GM12872 (cell line): ENCODE data around the gene CDH23.

ENCODE experiments used
- TF ChIP-seq, protein P1 (sequence below): IDR thresholded peaks from 3 replicates; pipeline ENCODE4 v1.5.1; 2011; ENCODE audit warnings: low read depth, mild to moderate bottlenecking, low read length, moderate library complexity; ENCODE audit not compliant: insufficient read depth

CDH23 gene

GRCh38 chr10:71434760-71435394, 38.2 kb downstream of the CDH23 start:
- TF ChIP-seq, protein P1, sequence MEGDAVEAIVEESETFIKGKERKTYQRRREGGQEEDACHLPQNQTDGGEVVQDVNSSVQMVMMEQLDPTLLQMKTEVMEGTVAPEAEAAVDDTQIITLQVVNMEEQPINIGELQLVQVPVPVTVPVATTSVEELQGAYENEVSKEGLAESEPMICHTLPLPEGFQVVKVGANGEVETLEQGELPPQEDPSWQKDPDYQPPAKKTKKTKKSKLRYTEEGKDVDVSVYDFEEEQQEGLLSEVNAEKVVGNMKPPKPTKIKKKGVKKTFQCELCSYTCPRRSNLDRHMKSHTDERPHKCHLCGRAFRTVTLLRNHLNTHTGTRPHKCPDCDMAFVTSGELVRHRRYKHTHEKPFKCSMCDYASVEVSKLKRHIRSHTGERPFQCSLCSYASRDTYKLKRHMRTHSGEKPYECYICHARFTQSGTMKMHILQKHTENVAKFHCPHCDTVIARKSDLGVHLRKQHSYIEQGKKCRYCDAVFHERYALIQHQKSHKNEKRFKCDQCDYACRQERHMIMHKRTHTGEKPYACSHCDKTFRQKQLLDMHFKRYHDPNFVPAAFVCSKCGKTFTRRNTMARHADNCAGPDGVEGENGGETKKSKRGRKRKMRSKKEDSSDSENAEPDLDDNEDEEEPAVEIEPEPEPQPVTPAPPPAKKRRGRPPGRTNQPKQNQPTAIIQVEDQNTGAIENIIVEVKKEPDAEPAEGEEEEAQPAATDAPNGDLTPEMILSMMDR = no peak

DNA sequence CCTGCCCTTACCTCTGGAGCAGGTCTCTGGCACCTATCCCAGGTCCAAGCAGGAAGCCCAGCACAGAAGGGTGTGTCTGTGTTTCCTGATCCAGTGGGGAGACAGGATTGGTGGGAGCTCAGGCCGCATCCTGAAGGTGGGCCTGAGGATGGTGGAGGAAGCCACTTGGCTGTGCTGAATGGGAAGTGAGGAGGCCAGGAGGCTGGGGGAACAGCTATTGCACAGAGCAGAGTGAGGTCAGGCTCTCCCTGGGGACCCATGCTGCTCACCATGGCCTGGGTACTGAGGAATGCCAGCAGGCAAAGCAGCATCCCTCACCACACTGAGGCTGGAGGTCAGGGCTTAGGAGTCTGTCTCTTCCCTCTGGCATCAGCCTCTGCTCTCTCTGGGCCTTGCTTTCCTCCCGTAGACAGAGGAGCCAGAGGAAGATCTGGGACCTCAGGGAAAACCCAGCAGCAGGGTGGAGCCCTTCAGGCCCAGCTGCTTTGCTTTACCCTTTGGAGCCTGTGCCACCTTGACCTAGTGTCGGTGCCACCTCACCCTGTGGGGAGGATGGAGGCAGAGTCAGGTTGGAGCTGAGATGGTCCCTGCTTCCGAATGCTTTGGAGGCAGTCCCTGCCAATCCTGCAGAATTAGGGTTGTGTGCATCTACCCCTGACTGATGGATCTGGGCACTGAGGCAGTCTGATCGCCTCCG, 39.0 kb downstream of the CDH23 start:
- TF ChIP-seq, protein P1 = no peak

DNA sequence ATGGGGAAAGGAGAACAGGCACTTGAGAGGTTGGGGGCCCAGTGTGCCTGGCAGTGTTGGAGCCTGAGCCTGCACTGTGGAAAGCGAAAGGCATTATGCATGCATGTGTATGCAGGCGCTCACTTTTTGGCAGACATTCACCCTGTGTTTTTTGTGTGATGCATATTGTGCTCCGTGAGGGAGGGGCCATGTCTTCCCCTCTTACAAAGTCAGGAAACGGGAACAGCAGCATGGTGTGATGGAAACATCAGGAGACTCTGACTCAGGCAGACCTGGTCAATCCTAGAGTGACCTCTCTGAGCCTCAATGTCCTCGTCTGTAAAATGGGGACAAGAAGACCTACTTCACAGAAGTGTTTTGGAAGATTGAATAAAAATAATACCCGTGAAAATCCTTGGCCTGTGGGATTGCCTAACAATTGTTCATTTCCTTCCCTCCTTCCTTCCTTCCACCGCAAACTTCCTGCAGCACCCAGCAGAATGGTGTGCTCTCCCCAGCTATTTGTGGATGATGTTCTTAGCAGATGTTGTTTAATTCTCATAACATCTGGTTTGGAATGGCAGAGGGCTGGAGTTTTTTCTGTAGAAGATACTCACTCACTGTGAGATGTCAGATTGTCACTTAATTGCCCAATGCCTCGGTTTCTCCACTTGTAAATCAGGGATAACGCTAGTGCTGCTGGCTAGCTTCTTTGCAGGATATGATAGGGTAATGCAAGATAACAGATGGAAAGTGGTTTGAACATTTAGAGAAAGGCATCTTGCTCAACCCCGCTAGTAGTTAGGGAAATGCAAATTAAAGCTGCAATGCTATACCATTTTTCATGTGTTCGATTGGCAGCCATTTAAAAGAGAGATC, 39.8 kb downstream of the CDH23 start:
- TF ChIP-seq, protein P1 = no peak

DNA sequence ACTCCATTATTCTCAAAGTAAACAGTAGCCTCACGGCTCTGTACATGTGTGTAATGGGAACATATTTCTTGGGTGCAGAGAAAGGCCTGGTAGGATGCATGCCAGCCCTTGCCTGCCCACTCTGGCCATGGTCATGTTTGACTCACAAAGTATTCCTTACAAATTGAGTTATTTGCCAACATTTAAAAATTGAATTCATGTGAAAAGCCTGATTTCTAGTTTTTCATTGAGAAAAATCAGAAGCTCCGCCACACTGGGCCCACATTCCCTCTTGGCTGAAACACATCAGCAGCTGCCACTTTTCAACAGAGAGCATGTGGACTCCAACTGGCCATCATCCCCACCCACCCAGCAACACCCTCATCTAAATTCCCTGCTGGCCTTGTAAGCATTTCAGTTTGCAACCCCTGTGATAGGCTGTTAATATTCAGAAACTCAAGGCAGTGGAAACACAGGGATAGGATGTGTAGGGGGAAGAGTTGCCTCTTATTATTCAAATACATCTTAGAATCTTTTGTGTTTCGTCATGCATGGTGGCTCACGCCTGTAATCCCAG, 40.9 kb downstream of the CDH23 start:
- TF ChIP-seq, protein P1 = no peak

GRCh38 chr10:71438761-71439160, 42.0 kb downstream of the CDH23 start:
- TF ChIP-seq, protein P1 = no peak

GRCh38 chr10:71439670-71440425, 43.1 kb downstream of the CDH23 start:
- TF ChIP-seq, protein P1 = no peak
